GM06990 (cell line): ENCODE results near the gene PHF21A.

ENCODE experiments used
- DNase-seq: peaks from one replicate; pipeline ENCODE4 v3.0.0-alpha.2; 2011; ENCODE audit not compliant: insufficient read length; ENCODE audit errors: extremely low read depth
- H3K27me3 ChIP-seq: replicated peaks from 2 replicates; pipeline ENCODE4 v1.6.0; 2011; ENCODE audit warnings: low read length; ENCODE audit not compliant: control insufficient read depth, insufficient read depth
- H3K36me3 ChIP-seq: 2 replicates; pipeline ENCODE4 v1.5.1; 2011; ENCODE audit warnings: low read length; ENCODE audit not compliant: control insufficient read depth, insufficient read depth
- H3K4me3 ChIP-seq: replicated peaks from 2 replicates; pipeline ENCODE4 v1.5.1; 2011; ENCODE audit warnings: low read depth, mild to moderate bottlenecking, control low read depth, low read length
- CTCF ChIP-seq: IDR thresholded peaks from 2 replicates; pipeline ENCODE4 v1.5.1; 2011; ENCODE audit warnings: low read length, control low read depth, mild to moderate bottlenecking, inconsistent platforms; ENCODE audit not compliant: insufficient read depth, poor library complexity, severe bottlenecking

The PHF21A gene

GRCh38 chr11:46010100-46010499 is 111.2 kb downstream of the PHF21A start:
- H3K4me3 ChIP-seq, result no peak overlapping the region
- DNase-seq, result no peak
- no peak for TF ChIP-seq CTCF

GRCh38 chr11:46009647-46010046 is 111.6 kb downstream of the PHF21A start:
- H3K36me3 ChIP-seq, result no peaks in the 10 kb centered on the region
- H3K27me3 ChIP-seq, result no peaks in the 10 kb centered on the region
- no peak overlapping the region for H3K4me3 ChIP-seq
- DNase-seq, result no peak
- no peak for TF ChIP-seq CTCF

More at GRCh38 chr11:46010100-46010499, 111.2 kb downstream of the PHF21A start:
- H3K36me3 ChIP-seq, result no peaks in the 10 kb centered on the region
- no peaks in the 10 kb centered on the region for H3K27me3 ChIP-seq

GRCh38 chr11:46006418-46007070 is 114.7 kb downstream of the PHF21A start:
- Histone ChIP-seq H3K36me3 (no peaks in the 10 kb centered on the region), H3K27me3 (no peaks in the 10 kb centered on the region), H3K4me3 (no peak overlapping the region)
- TF ChIP-seq CTCF, result peak; percentile 81
- DNase-seq, result peak; percentile 18

GRCh38 chr11:46003572-46003971 is 117.7 kb downstream of the PHF21A start:
- no peak overlapping the region for H3K4me3 ChIP-seq
- DNase-seq, result no peak
- H3K27me3 ChIP-seq, result no peaks in the 10 kb centered on the region
- H3K36me3 ChIP-seq, result no peaks in the 10 kb centered on the region
- no peak for TF ChIP-seq CTCF

- Histone ChIP-seq H3K4me3 (no peak overlapping the region), H3K27me3 (no peaks in the 10 kb centered on the region), H3K36me3 (no peaks in the 10 kb centered on the region)
- no peak for TF ChIP-seq CTCF
- DNase-seq, result no peak
Measured at GRCh38 chr11:46002189-46002588, 119.1 kb downstream of the PHF21A start.
